Adrenal gland (tissue), 5 donors: ENCODE results near the gene PARVB.

Source experiments
- POLR2A ChIP-seq, 2 donors: fragments of 450-650 bp; IDR thresholded peaks; one replicate each; pipeline ENCODE4 v1.6.1; 2017; ENCODE audit warnings: antibody characterized with exemption in 2 of 2, mild to moderate bottlenecking in 2 of 2, moderate library complexity in 1 of 2
- TF ChIP-seq, protein P1 (sequence below), 6 experiments: fragments of 450-650 bp in 4 of 6; fragments of 200-600 bp in 2 of 6; sonication (generic) in 1 of 6; IDR thresholded peaks; 1 replicate in 5 of 6; 2 replicates in 1 of 6; pipeline versions ENCODE4 v1.5.1 to v1.8.0; 2016 to 2021; ENCODE audit warnings: antibody characterized with exemption in 6 of 6, mild to moderate bottlenecking in 2 of 6, moderate library complexity in 1 of 6
- donor health status: DM: no; HTN: no; CAD: no.

GRCh38 chr22:44093791-44094190, 69.7 kb downstream of the PARVB start:
- TF ChIP-seq, protein P1, sequence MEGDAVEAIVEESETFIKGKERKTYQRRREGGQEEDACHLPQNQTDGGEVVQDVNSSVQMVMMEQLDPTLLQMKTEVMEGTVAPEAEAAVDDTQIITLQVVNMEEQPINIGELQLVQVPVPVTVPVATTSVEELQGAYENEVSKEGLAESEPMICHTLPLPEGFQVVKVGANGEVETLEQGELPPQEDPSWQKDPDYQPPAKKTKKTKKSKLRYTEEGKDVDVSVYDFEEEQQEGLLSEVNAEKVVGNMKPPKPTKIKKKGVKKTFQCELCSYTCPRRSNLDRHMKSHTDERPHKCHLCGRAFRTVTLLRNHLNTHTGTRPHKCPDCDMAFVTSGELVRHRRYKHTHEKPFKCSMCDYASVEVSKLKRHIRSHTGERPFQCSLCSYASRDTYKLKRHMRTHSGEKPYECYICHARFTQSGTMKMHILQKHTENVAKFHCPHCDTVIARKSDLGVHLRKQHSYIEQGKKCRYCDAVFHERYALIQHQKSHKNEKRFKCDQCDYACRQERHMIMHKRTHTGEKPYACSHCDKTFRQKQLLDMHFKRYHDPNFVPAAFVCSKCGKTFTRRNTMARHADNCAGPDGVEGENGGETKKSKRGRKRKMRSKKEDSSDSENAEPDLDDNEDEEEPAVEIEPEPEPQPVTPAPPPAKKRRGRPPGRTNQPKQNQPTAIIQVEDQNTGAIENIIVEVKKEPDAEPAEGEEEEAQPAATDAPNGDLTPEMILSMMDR (IDR thresholded peaks at IDR 0.05) = no peak
- no peak for TF ChIP-seq POLR2A (IDR thresholded peaks at IDR 0.05)
